NCI-H1436 treated with DMSO at 0.1 percent for 48 hours (cell line): ENCODE results near the gene EOLA1.
A peak's percentile ranks its signal among the peaks of the same experiment; 100 is the strongest.
"Not testable (repeated sequence)": the region's sequence is repeated elsewhere in the genome, so short reads cannot be mapped to it uniquely, and the experiment has no call there.

Experiments
- DNase-seq: peaks from one replicate; lab custom pipeline; 2025; lab: John Stamatoyannopoulos, UW

Gene EOLA1

DNA sequence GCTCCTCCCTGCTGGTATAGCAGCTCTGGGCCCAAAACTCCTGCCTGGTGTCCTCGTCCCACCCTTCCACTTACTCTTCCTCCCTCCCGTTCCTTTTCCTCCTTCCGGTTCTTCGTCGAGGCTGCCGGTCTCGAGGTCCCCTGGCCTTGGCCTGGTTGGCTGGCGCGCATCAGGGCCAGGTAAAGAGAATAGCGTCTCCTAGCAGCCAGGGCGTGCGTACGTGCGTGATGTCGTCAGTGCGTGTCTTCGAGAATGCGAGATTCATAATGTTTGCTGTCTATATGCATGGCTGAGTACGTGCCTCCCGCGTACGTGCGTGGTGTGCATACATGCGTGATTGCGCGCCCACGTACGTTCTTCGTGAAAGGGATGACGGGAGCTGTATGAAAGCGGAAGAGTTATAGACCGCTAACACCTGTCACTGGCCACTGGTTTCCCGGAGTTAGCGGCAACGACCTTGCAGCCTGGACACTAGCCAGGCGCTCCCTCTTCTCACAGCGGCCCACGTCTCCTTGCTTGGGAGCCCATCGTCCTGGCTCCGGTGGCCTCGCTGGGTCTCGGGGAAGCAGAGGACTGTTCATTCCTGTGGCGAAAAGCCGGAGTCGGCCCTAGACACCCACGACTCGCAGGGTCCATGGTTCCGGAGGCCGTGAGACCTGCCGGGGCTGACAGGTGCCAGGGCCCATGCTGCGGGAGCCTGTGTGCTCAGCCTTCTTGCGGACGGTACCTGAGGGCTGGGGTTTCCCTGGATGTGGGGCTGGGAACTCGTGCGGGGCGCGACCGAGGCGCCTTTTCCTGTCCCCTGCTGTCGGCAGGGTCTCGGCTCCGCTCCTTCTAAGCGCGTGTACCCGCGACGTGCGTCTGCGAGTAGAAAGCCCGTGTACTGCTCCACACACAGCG lies at the start of gene EOLA1:
Gene EOLA1, plus strand, starts transcription at position 392 of the 900 bp plus-strand sequence. CDS start 4,619 bp downstream, outside the sequence.
- DNase-seq, result peak; percentile 91

DNA sequence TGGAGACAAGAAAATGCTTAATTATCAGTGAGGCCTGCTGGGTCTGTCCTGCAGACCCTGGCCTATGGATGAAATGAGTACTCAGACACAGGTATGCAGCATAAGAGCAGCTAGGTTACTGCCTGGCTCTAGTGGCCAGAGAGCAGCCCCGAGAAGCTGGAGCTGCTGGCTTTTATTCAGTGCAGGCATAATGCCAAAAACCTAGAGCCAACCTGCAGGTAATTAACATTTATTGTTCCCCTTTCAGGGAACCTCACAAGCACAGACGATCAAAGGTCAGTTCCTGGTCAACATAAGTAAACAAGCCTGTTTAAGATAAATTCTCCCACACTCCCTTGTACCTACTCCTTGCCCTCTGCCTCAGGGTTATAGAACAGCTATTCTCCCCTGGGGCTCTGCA lies 49.0 kb upstream of the EOLA1 start:
- DNase-seq, result no peak

DNA sequence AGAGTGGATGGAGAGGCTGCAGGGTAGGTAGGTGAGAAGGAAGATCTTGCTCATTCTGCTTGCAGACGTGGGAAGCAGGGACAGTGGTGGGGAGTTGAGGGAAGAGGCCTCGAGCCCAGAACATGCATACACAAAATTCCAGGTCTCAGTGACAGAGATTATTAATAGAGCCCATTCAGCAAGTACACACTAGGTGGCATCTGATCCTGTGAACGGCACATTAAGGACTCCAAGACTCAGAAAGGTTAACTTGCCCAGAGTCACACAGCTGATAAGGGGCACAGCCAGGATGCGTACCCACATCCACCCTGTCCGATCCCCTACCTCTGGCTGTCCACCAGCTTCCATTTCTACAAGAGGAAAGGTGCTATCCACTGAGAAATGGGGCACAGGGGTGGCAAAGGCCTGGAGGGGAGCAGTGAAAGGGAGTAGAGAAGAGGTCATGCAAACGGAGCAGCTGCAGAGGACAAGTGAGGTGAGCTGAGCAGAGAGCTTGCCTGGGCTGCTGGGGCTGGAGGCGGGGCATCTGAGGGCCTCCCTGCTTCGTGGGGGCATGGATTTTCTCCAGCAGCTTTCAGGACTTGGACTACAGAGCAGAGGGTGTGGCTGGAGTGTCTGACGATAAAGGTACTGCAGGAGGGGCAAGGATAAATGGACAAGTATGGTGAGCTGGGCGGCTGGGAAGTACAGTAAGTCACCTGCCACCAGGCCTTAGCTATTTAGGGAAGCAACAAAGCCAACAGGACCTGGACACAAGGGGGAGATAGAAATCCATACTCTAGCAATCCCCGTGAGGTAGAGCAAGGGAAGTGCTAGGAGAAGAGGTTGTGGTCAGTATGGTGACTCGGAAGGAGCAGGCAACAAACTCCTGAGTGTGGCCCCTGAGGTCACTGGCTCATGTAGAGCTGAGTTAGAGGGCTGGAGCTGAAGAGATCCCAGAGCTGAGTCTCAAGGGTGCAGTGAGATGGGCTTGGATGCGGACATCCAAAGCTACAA lies 46.9 kb upstream of the EOLA1 start:
- no peak for DNase-seq

DNA sequence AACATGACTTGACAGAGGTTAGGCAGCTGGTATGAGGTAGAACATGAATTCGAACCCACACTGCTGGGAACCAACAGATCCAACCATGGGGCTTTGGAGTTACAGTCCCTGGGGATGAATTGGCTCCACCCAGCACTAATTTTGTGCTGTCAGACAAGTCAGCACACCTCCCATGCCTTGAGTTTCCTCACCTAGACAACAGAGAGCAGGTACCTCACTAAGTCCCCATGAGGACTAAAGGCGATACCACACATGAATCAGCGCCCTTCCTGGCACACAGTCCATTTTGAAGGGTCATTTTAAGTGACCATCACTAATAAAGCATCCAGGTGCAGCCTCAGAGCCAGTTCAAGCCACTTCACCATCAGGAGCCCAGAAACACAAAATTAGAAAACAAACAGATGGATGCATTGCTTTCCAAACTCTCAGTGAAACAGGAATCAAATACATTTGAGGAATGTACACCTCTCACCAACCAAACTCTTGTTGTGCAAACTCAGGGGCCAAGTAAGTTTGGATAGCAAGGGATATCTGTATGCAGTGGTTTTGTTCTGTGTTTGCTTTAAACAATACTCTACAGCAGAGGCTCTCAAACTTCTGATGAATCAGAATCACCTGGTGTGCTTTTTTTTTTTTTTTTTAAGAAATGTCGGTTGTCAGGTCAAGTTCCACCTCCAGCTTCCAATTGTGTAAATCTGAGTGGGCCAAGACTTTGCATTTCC lies 45.8 kb upstream of the EOLA1 start:
- no peak for DNase-seq

DNA sequence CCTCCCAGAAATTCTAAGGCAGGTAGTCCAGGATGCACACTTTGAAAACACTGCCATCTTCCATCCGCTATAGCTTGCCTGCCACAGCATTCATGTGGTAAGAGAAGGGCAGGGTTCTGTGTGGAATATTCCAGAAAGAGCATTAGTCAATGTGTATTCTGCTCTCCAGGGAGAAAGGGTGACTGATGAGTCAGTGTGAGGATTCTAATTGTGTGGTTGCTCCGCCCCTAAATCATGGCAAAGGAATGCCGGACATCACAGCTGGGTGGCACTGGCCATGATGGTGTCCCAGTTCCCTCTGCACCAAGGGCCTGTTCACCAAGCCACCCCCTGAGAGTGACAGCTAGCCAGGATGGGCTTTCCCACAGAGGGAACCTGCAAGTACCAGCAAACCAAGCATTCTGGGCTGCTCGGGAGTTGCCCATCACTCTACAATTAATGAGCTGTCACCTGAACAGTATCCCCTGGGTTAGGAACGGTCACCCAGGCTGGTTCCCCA lies 45.2 kb upstream of the EOLA1 start:
- no peak for DNase-seq

DNA sequence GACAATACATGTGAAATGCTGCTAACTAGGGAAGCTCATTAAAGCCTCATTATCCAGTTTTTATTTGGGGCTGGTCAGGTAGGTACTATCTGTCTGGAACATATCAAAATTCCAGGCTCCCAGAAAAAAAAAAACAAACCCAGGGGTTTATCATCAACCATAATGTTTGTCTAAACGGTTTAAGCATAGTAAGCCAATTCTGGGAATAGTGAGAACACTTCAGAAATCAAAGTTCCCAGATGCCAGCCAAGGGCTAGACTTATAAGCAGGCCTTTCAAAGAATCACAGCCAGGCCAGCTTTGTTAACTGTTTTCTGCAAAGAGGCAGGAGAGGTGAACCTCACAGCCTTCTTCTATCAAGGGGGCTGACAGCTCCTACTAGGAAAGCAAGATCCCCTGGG lies 43.8 kb upstream of the EOLA1 start:
- no peak for DNase-seq

DNA sequence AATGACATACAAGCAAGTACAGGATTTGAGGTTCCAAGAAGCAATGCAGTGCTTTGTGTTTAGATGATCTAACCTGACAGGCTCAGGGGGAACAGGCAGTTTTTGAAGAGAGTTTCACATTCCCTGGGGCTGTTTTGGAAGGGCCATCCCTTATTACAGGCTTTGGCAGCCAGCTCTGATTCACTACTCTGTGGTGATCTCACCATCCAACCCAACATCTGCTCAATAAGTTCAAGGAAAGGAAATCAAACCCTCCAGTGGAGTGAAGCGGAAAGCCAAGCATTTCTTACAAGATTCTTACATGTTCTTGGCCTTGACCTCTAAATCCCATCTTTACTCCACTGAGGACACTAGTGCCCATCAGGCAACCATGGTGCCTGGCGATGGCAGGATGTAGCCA lies 43.2 kb upstream of the EOLA1 start:
- no peak for DNase-seq

DNA sequence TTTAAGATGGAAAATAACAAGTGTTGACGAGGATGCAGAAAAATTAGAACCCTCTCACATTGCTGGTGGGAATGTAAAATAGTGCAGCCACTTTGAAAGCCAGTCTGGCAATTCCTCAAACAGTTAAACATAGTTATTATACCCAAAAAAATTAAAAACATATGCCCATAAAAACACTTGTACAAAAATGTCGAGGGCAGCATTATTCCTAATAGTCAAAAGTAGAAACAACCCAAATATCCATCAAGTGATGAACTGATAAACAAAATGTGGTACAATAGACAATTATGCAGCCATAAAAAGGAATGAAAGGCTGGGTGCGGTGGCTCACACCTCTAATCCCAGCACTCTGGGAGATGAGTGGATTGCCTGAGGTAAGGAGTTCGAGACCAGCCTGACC lies 42.0 kb upstream of the EOLA1 start:
- no peak for DNase-seq

DNA sequence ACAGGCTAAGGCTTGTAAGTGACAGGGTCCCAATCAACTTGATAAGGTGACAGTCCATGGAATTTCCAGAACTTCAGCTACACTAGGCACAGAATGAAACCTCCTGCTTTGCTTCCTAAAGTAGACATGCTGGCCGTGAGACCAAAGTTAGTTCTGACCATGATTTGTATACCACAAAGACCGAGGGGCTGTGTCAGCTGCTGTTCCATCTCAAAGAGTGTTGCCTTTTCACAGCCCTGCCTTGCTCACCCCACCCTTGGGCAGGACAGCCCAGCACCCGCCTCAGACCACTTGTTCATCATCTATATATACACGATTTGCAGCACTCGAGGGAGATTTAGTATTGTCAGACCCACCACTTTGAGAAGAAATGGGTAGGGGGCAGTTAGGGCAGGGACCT lies 41.0 kb upstream of the EOLA1 start:
- DNase-seq, result no peak

DNA sequence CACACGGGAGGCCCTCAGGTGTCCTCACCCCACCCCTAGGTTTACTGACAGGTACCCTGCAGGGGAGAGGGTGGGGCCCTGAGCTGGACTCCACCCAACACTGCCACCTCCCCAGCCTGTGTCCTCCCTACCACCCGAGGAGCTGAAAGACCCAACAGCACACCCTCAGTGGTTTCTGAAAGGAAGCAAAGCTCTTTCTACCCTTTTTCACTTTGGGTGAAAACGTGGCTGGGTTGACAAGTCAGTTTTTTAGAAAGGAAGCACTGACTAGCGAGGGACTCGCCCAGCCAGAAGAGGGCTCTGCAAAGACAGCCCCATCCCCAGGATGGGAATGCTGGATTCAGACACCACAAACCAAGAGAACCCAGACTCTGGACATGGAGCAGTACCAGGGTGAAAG lies 37.9 kb upstream of the EOLA1 start:
- DNase-seq, result not testable (repeated sequence)

DNA sequence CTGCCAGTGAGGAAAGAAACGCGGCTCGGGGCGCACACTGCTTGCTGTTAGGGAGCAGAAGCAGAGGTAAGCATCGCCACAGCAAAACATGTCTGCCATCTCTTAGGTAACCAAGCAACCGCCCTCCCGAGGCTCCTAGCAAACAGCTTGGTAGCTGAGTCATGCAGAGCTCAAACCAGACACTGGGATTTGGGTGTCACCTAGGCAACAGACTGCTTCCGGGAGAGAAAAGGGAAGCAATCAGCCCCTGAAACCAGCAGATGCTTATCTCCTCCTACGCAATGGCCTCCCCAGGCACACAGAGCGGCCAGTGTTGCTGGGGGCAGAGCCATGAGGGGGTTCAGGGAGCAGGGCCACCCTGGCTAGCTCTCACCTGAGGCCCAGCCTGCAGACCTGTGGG lies 37.4 kb upstream of the EOLA1 start:
- DNase-seq, result not testable (repeated sequence)

DNA sequence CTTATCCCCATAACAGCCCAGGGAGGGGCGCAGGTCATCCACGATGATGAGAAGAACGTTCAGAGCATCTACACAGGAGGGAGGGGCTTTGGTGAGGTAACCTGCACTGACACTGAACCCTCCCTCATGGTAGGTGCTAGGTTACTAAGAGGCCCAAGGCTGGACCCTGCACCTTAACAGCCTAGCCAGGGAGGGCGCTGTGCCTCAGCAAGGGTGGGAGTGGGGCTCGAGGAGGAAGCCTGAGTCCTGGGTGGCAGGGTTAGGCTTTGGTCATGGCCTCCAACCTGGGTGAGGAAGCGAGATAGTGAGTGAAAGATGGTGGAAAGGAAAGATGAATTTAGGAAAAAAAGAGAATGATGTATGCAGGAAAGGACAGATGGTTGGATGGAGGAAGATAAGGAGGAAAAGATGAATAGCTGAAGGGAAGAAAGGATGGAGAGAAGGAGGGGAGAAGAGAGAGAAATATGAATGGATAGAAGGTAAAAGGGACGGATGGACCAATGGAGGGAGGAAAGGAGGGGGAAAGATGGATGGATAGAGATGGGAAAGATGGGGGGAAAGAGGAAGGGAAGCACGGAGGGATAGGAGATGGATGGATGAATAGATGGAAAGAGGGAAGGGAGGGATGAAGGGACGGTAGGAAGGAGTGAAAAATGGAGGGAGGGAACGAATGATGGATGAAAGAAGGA lies 36.4 kb upstream of the EOLA1 start:
- DNase-seq, result peak; percentile 29

DNA sequence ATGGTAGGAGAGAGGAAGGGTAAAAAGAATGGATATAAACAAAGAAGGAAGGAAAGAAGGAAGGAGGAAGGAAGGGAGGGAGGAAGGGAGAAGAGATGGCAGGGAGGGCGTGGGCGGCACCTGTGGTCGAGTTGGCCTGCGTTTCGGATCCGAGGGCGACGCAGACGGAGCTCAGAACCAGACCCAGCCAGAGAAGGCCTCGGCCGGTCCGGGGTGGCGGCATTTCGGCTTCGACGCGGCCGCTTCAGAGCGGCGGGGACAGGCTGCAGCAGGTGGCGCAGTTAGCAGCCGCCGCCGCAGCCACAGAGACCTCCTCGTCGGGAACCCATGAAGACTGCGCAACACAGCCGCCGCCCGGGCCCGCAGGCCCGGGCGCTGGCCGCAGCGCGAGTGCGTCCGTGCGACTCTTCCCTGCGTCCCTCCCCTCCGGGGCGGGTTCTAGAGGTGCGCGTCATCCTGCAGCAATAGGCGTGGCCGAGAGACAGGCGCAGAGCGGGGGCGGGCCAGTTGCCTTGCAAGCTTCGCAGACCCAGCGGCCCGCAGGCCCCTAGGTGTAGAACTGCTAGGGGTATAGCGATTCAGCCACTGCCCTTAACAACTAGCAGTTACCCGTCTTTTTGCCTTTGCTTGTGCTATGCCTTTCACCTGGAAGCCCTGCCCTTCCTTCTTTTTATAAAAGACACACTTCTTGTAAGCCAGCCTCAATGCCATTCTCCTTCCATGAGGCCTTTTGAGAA lies 35.7 kb upstream of the EOLA1 start, which contains the start of gene IDS:
Gene IDS, minus strand, starts transcription at position 392 of the 737 bp plus-strand sequence. Its CDS starts 169 bp downstream, at position 223.
- DNase-seq, result peak; percentile 60

DNA sequence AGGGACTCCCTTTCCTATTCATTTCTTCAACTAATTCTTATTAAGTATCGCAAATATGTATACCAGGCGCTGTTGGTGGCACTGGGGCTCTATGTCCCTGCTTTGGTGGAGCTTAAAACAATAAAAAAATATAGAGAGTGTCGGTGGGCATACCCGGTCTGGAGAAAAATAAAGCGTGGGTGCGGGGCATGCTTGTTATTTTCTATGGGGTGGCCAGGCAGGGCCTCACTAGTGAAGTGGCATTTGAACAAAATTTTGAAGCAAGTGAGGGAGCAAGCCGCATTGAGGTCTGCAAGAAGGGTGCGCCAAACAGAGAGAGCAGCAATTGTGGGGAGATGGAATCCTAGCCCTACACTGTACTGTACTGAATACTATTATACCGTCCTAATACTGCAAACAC lies 35.1 kb upstream of the EOLA1 start:
- DNase-seq, result no peak

DNA sequence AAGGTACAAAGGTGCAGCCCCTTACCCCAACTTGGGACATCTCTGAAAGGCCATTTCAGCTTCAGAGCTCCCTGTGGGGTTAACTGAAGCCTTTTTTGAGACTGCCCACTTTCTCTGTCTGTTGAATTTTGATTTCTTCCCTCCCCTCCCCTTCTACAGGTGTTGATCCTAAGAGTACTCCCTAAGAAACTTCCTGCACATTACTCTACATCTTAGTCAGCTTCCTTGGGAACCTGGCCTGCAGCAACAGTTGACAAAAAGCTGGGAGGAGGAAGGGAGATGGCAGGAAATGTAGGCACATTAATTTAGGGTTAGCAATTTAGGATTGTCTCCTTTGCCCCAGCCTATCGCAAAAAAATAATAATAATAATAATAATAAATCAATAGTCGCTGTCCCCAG lies 34.5 kb upstream of the EOLA1 start:
- DNase-seq, result no peak

DNA sequence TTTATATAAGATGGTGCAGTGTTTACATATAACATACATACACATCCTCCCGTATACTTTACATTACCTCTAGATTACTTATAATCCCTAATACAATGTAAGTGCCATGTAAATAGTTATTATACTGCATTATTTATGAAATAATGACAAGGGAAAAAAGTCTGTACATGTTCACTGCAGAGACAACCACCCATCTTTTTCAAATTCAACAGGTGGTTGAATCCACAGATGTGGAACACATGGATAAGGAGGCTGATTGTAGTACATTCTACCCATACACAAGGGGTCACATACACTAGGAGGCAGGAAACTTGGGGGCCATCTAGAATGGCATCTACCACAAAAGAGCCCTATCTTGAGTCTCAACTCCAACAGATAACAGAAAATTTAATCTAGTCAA lies 32.3 kb upstream of the EOLA1 start:
- no peak for DNase-seq

DNA sequence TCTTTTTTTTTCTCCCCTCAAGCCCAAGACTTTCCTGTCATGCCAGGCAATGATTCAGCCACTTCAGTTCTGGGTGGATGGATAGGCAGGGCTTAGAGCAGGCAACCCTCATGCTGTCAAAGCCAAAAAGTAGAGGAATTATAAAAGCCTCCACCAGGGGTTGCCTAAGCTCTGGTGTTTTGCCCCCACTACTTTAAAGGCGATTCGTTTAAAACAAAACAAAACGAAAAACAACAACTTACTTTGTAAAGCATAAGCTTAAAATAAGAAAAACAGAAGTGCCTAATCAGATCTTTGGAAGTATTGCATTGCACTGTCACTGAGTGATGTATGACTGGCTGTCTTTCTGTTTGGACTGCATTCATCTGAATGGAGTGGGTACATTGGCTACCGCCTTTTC lies 30.4 kb upstream of the EOLA1 start:
- DNase-seq, result no peak

DNA sequence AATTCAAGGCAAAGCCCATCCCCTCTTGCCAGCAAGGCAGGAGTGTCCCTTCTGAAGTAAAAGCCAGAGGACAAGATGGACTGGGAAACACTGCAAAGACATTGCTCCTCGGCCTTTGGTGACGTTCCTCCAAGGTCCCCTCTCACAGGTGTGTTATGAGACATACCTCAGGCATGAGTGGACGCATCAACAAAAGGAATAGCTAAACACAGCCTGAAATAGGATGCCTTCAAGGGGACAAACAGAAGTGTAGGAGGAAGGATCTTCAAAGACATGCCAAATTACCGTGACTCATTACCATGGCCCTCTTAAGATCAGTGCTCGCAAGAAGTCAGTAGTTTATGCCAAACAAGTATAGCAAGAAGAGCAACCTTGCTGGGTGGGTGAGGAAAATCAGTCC lies 29.7 kb upstream of the EOLA1 start:
- no peak for DNase-seq

DNA sequence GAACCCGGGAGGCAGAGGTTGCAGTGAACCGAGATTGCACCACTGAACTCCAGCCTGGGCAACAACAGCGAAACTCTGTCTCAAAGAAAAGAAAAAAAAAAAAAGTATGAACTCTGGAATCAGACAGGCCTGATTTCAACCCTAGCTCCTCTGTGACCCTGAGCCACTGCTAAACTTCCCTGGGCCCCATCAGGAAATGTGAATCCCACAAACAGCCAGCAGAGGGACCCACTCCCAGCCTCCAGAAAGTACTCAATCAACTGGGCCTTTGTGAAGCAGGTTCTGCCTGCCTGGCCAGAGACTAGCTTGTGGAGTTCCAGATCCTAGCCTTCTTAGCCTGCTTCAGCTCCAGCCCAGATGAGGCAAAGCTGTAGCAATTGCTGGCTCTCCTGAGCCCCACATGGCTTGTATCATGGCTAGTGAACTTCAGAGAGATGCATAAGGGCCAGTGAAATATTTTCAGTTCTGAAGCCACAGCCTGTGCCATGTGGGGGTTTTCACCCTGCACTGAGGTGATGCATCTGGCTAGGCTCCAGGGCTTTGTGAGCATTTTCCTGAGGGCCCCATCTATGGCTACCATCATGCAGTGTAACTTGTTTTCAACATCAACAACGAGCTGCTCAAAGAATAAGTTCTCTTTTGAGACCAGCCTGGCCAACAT lies 28.5 kb upstream of the EOLA1 start:
- no peak for DNase-seq
